ENCODE results near the gene CEP85.
A peak's percentile ranks its signal among the peaks of the same experiment; 100 is the strongest.

Gene CEP85

GRCh38 chr1:26295194-26296138 lies 61.5 kb downstream of the CEP85 start:
- DNase-seq (ENCODE audit: low spot score), result no peak
- peak overlapping the region; percentile 18; the same call in 1 of the 2 replicates for H3K27ac ChIP-seq
- TF ChIP-seq CTCF (conservative IDR thresholded peaks at IDR 0.05; ENCODE audit: low read depth), result no peak
- ChIA-PET CTCF (interaction anchor here (2.2 to 2.3 kb wide), 2 partner anchors 9 to 26 kb away, joined by 9 to 10 read pairs; no protein-coding TSS in a partner anchor), POLR2A (ENCODE audit: low non-redundant PET) (no interaction called here)

- peak overlapping the region; percentile 18; the same call in 1 of the 2 replicates for H3K27ac ChIP-seq
- POLR2A ChIA-PET (ENCODE audit: low non-redundant PET), result no interaction called here
- CTCF ChIA-PET, result interaction anchor here (0.7 to 2.3 kb wide), 3 partner anchors 10 to 133 kb away, joined by 4 to 10 read pairs (median 9); no protein-coding TSS in a partner anchor
- no peak for DNase-seq (ENCODE audit: low spot score)
- no peak for TF ChIP-seq CTCF (conservative IDR thresholded peaks at IDR 0.05; ENCODE audit: low read depth)
These were observed 62.5 kb downstream of the CEP85 start for GRCh38 chr1:26296340-26297056.

- no peak for TF ChIP-seq CTCF (conservative IDR thresholded peaks at IDR 0.05; ENCODE audit: low read depth)
- DNase-seq (ENCODE audit: low spot score), result no peak
- POLR2A ChIA-PET (ENCODE audit: low non-redundant PET), result no interaction called here
- peak overlapping the region; percentile 67 for H3K27ac ChIP-seq
- CTCF ChIA-PET, result interaction anchor here (0.7 to 2.3 kb wide), 3 partner anchors 11 to 134 kb away, joined by 4 to 10 read pairs (median 9); no protein-coding TSS in a partner anchor
These were observed 63.2 kb downstream of the CEP85 start for GRCh38 chr1:26297057-26297790.

- DNase-seq (ENCODE audit: low spot score), result no peak
- TF ChIP-seq CTCF (conservative IDR thresholded peaks at IDR 0.05; ENCODE audit: low read depth), result no peak
- CTCF ChIA-PET, result interaction anchor here (1.1 to 2.3 kb wide), 3 partner anchors 12 to 133 kb away, joined by 3 to 10 read pairs (median 9); no protein-coding TSS in a partner anchor
- POLR2A ChIA-PET (ENCODE audit: low non-redundant PET), result no interaction called here
- H3K27ac ChIP-seq, result peak overlapping the region; percentile 67
These were observed 63.8 kb downstream of the CEP85 start for GRCh38 chr1:26297791-26298124.

- DNase-seq (ENCODE audit: low spot score), result no peak
- peak overlapping the region; percentile 67 for H3K27ac ChIP-seq
- no peak for TF ChIP-seq CTCF (conservative IDR thresholded peaks at IDR 0.05; ENCODE audit: low read depth)
- CTCF ChIA-PET, result interaction anchor here (1.2 kb wide), 1 partner anchor 15 kb away, joined by 5 read pairs; no protein-coding TSS in a partner anchor
- POLR2A ChIA-PET (ENCODE audit: low non-redundant PET), result no interaction called here
These were observed 66.7 kb downstream of the CEP85 start for GRCh38 chr1:26300578-26301275.

Measured in RWPE1 (cell line).